Measurements from ENCODE around the gene CPEB4. TPM values are rescaled to one million over a fixed set of nuclear protein-coding genes. Genes with fewer than 3 reads are reported as not detected.

Gene CPEB4
- total and polyA plus RNA-seq, 2 of the 8 experiments (the other 6 are each of a cell fraction or from before 2014, with no cell fraction given) = 8.4 to 13.4 TPM

DNA sequence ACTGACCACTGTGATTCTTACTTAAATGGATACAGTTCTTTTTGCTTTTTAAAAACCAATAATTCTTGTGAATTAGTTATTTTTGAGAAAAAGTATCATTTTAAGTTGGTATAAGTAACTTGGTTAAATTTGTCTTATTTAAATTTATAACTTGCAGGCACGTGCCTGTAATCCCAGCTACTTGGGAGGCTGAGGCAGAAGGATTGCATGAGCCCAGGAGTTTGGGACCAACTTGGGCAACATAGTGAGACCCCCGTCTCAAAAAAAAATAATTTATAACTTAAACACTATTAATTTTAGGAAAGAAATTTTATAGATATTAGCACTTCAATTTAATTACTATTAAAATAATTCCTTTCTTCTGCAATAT is 5.0 kb downstream of the CPEB4 start:
- H3K23ac ChIP-seq (ENCODE audit: insufficient read length) = no peak overlapping the region
- H3K36me3 ChIP-seq (ENCODE audit: control insufficient read depth in 2 of 4, insufficient read depth in 4 of 4, low read length in 3 of 4) = no peaks in the 10 kb centered on the region
- H3K14ac ChIP-seq (ENCODE audit: insufficient read length) = no peak overlapping the region
- no peak overlapping the region for H4K8ac ChIP-seq (ENCODE audit: extremely low read depth, insufficient read depth, low read length)
- H3K23me2 ChIP-seq (ENCODE audit: low read depth, low read length) = no peaks in the 10 kb centered on the region
- H2BK5ac ChIP-seq (ENCODE audit: low read depth, low read length) = no peak overlapping the region
- no peak overlapping the region for H3K4ac ChIP-seq (replicated peaks; ENCODE audit: insufficient read length, low read depth, low read length)
- H3K9ac ChIP-seq (replicated peaks in 1 of 4; ENCODE audit: extremely low read depth in 1 of 4, low read depth in 3 of 4, low read length in 3 of 4) = no peak overlapping the region
- H3K18ac ChIP-seq (ENCODE audit: extremely low read depth, low read length) = no peak overlapping the region
- no peak overlapping the region for H3K56ac ChIP-seq (replicated peaks; ENCODE audit: insufficient read length, low read depth, low read length)
- no peak for FAIRE-seq
- WGBS, 2 experiments (ENCODE audit: extremely low coverage in 1 of 2, insufficient coverage in 1 of 2, insufficient read length in 1 of 2, insufficient replicate concordance in 2 of 2, low coverage in 1 of 2, low lambda C conversion rate in 2 of 2, missing lambda C conversion rate in 1 of 2) = 93% methylated on average over 2 of the region's 2 CpGs; no CpG with 5 or more reads in 1 of the 2 experiments
- H3K4me2 ChIP-seq (ENCODE audit: insufficient read depth in 1 of 2, low read depth in 2 of 2, low read length in 2 of 2) = no peak overlapping the region
- no peak overlapping the region for H2AFZ ChIP-seq (ENCODE audit: low read length)
- H2BK120ac ChIP-seq (replicated peaks; ENCODE audit: low read depth, low read length) = no peak overlapping the region
- no peaks in the 10 kb centered on the region for H3K27me3 ChIP-seq (replicated peaks in 1 of 4; ENCODE audit: control insufficient read depth in 3 of 4, extremely low read depth in 1 of 4, insufficient read depth in 3 of 4, low read length in 3 of 4)
- H4K5ac ChIP-seq (ENCODE audit: insufficient read length, low read depth, low read length) = no peak overlapping the region
- H3K79me2 ChIP-seq (ENCODE audit: control insufficient read depth in 1 of 2, insufficient read depth in 2 of 2, low read length in 2 of 2) = peaks cover 0 to 41% of the 10 kb centered on the region in 2 experiments; a peak in 2 of 4 replicates
- no peaks in the 10 kb centered on the region for H3K79me1 ChIP-seq (ENCODE audit: low read depth, low read length)
- no peak overlapping the region for H4K91ac ChIP-seq (replicated peaks; ENCODE audit: insufficient read length, low read length)
- H2BK20ac ChIP-seq (ENCODE audit: low read length) = no peak overlapping the region
- peak overlapping the region in 1 of 4 experiments; percentile 42; a peak in 1 of 8 replicates for H3K4me3 ChIP-seq (ENCODE audit: extremely low read depth in 1 of 4, insufficient read depth in 2 of 4, low read depth in 3 of 4, low read length in 4 of 4)
- no peaks in the 10 kb centered on the region for H3K9me3 ChIP-seq (ENCODE audit: insufficient read depth in 2 of 2, low read depth in 1 of 2, low read length in 1 of 2)
- POLR2A ChIA-PET (ENCODE audit: partially characterized antibody) = interaction anchor here (0.7 kb wide), 1 partner anchor 8 kb away, joined by 3 read pairs; no protein-coding TSS in a partner anchor
- CTCF ChIA-PET (ENCODE audit: partially characterized antibody) = interaction anchor here (1.2 to 2.3 kb wide), 4 partner anchors 15 to 80 kb away, joined by 3 to 7 read pairs (median 5); no protein-coding TSS in a partner anchor
- H3K27ac ChIP-seq (ENCODE audit: low read depth, low read length) = no peak overlapping the region
- H3K4me1 ChIP-seq (replicated peaks in 1 of 4; ENCODE audit: control insufficient read depth in 3 of 4, insufficient read depth in 4 of 4, low read length in 3 of 4) = peaks cover 3 to 9% (median 6%) of the 10 kb centered on the region in 4 experiments; a peak in 6 of 7 replicates
- H2BK12ac ChIP-seq (ENCODE audit: low read depth, low read length) = no peak overlapping the region
- H2BK15ac ChIP-seq (ENCODE audit: low read length) = no peak overlapping the region
- no peaks in the 10 kb centered on the region for H4K20me1 ChIP-seq (replicated peaks in 1 of 2; ENCODE audit: control insufficient read depth in 1 of 2, insufficient read depth in 2 of 2, low read length in 2 of 2)
- no peak for DNase-seq (ENCODE audit: low read depth in 1 of 2, low spot score in 2 of 2)
- no peak overlapping the region for H2AK5ac ChIP-seq (ENCODE audit: low read depth, low read length)
- no peak for TF ChIP-seq SIRT6 (IDR thresholded peaks at IDR 0.05; ENCODE audit: low read length)
- TF ChIP-seq CBX5 (IDR thresholded peaks at IDR 0.05; ENCODE audit: low read depth, low read length) = no peak
- TF ChIP-seq SIN3A (conservative IDR thresholded peaks at IDR 0.05 in 1 of 2, IDR thresholded peaks at IDR 0.05 in 1 of 2; ENCODE audit: low read depth in 1 of 2, low read length in 2 of 2) = no peak
- TF ChIP-seq, protein P1, sequence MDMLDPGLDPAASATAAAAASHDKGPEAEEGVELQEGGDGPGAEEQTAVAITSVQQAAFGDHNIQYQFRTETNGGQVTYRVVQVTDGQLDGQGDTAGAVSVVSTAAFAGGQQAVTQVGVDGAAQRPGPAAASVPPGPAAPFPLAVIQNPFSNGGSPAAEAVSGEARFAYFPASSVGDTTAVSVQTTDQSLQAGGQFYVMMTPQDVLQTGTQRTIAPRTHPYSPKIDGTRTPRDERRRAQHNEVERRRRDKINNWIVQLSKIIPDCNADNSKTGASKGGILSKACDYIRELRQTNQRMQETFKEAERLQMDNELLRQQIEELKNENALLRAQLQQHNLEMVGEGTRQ (IDR thresholded peaks at IDR 0.05; ENCODE audit: low read length) = no peak
- no peak for TF ChIP-seq FOSL1 (IDR thresholded peaks at IDR 0.05; ENCODE audit: insufficient read depth, low read depth, low read length)
- TF ChIP-seq POU5F1 (IDR thresholded peaks at IDR 0.05; ENCODE audit: low read depth, low read length) = no peak
- no peak for TF ChIP-seq RAD21 (IDR thresholded peaks at IDR 0.05 in 1 of 2, conservative IDR thresholded peaks at IDR 0.05 in 1 of 2; ENCODE audit: low read depth in 2 of 2, low read length in 2 of 2)
- TF ChIP-seq RXRA (IDR thresholded peaks at IDR 0.05; ENCODE audit: insufficient read depth, low read depth, low read length) = no peak
- no peak for TF ChIP-seq TAF1 (IDR thresholded peaks at IDR 0.05; ENCODE audit: low read depth, low read length)
- no peak for TF ChIP-seq POLR2AphosphoS5 (IDR thresholded peaks at IDR 0.05; ENCODE audit: low read depth, low read length)
- TF ChIP-seq TEAD4 (IDR thresholded peaks at IDR 0.05; ENCODE audit: low read depth, low read length) = no peak
- no peak for TF ChIP-seq CEBPB (IDR thresholded peaks at IDR 0.05; ENCODE audit: low read depth, low read length)
- no peak for TF ChIP-seq TCF12 (IDR thresholded peaks at IDR 0.05; ENCODE audit: low read depth, low read length)
- TF ChIP-seq BACH1 (IDR thresholded peaks at IDR 0.05; ENCODE audit: low read length) = no peak

Data from H1 (cell line).